Stimulated activated CD4-positive, alpha-beta T cell treated with anti-CD3 and anti-CD28 coated beads, Interleukin-1b, Interleukin-23, amount 100 ng/mL, for 4 hours (primary cell): ENCODE data around the gene SMURF1.
A peak's percentile ranks its signal among the peaks of the same experiment; 100 is the strongest.
"Not testable (repeated sequence)": the region's sequence is repeated elsewhere in the genome, so short reads cannot be mapped to it uniquely, and the experiment has no call there.

Experiments used
- DNase-seq, 2 donors: peaks; one replicate each; pipeline ENCODE4 v3.0.0-alpha.2; 2020; ENCODE audit warnings: low read depth in 2 of 2

SMURF1 gene

DNA sequence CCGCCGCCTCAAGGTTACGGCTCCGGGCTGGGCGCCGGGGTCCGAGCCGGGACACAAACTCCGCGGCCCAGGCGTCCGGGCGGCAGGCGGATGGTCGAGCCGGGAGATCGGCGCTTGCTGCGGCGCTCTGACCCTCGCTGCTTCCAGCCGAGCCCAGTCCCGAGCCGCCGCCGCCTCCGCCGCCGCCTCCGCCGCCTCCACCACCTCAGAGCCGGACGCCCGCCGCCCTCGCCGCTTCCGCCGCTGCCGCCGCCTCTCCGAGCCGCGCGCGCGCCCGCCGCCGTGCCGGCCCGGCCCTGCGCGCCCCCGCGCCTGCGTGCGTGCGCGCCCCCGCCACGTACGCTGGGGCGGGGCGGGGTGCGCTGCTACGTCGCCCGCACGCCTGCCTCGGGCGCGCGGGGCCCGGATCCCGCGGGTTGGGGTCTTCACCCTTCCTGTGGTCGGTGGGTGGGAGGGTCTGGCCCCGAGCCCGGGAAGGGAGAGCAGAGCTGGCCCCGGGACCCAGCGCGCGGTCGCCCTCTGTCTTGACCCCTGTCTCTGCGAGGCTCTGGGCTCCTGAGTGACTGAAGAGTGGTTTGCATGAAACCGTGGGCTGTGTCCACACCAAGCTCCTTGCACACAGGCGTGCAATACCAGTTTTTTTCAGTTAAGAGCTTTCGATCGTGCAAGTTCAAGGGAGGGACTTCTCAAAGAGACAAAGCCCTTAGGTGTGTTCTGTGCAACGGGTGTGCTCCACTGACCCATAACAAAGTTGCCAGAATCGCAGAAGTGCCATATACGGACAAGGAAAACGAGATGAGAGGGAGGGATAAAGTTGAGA lies at the start of gene SMURF1:
Gene SMURF1, minus strand, starts transcription at position 256 of the 820 bp plus-strand sequence. CDS start 328 bp downstream, outside the sequence.
- peak; percentile 57 to 69 for DNase-seq

DNA sequence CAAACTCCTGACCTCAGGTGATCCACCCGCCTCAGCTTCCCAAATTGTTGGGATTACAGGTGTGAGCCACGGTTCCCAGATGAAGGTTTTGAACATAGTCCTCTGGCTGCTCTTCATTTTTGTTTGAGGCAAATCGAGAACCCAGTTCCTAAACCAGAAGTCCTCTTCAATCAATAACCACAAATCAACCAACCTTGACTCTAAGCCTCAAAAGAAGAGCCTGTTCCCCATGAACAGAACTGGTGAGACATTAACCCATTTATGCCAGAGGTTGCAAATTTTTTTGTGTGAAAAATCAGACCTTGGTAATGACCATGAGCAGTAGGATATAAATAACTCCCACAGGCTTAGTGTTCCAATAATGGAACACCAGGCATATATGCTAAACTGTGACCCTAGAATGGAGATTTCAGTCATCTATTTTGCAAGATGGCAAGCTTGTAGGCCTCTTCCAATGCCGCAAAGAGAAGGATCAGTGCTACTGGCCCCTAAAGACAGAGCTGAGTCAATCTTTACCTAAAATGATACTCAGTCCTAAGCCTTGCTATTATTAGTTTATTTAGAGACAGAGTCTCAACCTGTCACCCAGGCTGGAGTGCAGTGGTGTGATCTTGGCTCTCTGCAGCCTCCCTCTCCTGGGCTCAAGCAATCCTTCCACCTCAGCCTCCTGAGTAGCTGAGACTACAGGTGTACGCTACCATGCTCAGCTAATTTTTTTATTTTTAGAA lies 48.1 kb upstream of the SMURF1 start:
- DNase-seq = no peak

DNA sequence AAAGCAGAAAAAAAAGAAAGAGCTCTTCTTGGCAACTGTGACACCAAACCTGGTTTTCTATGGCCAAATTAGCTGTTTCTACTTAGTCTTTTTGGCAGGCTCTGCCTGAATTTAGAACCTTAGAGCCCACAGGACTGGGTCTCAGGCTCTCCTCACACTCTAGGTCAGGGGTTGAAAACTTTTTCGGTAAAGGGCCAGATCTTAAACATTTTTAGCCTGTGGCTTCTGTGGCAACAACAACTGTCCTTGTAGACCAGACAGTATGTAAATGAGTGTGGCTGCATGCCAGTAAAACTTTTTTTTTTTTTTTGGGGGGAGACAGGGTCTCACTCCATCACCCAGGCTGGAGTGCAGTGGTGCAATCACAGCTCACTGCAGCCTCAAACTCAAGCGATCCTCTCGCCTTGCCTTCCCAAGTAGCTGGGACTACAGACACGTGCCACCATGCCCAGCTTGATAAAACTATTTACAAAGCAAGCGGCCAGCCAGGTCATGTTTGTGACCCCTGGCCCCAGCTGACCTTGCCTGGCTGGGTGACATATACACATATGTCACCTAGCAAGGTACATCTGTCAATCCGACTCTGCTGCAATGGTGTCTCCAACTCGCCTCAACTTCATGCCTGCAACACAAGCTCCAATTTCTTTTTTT lies 46.6 kb upstream of the SMURF1 start:
- DNase-seq = no peak

DNA sequence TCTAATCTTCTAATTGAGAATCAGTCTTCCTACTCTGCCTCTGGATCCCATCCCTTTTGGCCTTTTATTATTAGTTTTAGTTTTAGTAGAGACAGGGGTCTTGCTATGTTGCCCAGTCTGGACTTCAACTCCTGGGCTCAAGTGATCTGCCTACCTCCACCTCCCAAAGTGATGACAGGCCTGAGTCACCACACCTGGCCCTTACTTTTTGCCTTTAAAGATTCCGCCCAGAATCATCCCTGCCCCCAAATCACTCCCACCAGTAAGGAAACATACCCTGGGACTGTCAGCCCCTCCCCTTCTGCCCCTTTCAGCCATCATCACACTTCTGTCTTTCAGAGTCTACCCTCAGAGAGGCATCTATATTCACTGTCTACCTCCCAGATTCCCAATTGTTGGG lies 45.3 kb upstream of the SMURF1 start:
- no peak for DNase-seq

DNA sequence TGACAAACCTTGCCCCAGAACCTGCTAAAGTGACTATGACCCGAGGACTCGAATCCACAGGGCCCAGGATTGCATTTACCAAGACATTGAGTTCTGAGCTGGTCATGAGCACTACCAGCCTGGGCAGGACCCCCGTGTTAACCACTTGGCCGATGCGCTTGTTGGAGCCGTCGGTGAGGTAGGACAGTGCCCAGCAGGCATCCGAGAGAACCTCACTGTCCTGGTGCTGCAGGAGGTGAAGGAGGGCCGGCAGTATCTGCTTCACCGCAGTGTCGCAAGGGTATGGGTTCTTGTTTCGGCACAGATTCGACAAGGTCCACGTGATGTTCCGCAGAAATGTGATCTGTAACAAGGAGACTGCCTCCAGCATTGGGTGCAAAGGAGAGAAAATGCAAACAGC lies 44.3 kb upstream of the SMURF1 start:
- no peak for DNase-seq

DNA sequence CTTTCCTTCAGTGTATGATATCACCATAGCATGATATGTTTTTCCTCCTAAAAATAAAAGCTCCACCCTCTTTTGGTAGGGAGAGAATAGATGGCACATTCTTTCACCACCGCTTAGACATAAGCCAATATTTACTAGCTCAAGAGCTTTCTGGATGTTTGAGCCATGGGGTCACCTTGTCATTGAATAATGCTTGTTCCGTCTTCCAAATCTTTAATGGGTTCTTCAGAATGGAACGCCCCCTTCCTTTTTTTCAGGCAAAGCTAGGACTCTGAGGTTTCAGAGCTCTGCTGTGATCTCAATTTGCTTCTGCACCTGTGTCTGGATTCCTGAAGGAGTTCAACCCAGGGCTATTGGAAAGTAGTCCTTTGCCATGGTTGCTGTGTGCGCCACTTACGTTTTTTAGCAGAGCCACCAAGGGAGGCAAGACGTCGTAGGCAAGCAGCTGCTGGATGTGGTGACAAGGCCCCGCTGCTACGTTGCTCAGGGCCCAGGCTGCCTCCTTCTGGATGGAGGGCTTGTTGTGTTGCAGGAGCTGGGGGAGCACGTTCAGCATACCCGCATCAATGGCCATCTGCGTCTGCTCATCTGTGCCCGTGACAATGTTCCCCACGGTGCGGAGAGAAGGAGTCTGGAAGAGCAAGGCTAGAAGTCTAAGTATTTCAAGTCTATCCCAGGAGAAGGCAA lies 40.8 kb upstream of the SMURF1 start:
- DNase-seq = no peak

DNA sequence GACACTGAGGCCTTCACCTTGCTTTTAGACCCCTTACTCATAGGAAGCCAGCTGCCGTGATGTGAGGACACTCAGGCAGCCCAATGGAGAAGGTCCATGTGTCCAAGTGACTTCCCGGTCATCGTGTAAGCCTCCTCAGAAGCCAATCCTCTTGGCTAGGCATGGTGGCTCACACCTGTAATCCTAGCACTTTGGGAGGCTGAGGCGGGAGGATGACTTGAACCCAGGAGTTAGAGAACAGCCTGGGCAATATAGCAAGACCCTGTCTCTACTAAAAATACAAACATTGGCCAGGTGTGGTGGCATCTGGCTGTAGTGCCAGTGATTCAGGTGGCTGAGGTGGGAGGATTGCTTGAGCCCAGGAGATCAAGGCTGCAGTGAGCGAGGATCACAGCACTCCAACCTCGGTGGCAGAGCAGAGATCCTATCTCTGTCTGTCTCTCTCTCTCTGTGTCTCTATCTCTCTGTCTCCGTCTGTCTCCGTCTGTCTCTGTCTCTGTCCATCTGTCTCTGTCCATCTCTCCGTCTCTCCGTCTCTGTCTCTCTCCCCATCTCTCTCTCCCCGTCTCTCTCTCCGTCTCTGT lies 36.3 kb upstream of the SMURF1 start:
- no peak for DNase-seq

DNA sequence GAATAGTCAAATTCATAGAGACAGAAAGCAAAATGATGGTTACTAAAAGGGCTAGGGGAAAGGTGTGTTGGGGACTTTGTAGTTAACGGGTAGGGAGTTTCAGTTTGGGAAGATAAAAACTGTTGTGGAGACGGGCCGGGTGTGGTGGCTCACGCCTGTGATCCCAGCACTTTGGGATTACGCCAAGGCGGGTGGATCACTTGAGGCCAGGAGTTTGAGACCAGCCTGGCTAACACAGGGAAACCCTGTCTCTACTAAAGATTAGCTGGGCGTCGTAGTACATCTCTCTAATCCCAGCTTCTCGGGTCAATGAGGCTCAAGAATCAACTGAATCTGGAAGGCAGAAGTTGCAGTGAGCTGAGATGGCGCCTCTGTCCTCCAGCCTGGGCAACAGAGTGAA lies 33.3 kb upstream of the SMURF1 start:
- DNase-seq = no peak

DNA sequence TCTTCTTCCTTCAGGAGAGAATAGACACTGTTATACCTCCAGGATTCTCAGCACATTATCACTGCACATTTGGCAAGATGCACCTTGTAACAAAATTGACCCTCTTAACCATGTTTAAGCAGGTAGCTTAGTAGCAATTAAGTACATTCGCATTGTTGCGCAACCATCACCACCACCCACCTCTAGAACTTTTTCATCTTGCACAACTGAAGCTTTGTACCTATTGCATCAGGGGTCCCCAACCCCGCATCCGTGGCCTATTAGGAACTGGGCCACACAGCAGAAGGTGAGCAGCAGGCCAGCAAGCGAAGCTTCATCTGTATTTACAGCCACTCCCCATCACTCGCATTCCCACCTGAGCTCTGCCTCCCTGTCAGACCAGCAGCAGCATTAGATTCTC lies 29.9 kb upstream of the SMURF1 start:
- DNase-seq = no peak

DNA sequence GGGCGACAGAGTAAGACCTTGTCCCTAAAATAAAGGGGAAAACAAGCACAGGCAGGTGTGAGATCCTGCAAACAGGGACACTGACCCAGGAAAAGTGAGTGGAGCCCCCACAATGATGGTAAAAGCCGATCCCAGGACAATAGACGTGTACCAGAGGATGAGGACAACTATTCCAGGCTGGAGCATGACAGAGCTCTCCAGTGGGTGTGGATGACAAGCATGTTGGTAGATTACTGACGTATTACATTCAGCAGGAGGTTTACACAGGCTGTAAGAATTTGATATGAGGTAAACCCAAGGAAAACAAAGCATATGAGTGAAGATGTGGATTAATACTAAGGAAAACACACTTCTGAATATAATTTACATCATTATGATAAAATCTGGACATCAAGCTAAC lies 27.8 kb upstream of the SMURF1 start:
- no peak for DNase-seq

DNA sequence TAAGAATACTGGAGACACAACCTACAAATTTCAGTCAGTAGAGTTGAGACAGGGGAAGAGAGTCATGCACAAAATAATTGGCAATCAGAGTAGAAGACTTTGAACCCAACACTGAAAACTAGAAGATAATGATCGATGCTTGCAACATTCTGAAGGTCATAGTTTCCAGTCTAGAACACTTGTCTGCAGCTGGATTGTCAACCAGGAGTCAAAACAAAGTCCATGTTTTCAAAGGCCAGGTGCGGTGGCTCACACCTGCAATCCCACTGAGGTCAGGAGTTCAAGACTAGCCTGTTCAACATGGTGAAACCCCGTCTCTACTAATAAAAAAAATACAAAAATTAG lies 26.8 kb upstream of the SMURF1 start:
- no peak for DNase-seq

DNA sequence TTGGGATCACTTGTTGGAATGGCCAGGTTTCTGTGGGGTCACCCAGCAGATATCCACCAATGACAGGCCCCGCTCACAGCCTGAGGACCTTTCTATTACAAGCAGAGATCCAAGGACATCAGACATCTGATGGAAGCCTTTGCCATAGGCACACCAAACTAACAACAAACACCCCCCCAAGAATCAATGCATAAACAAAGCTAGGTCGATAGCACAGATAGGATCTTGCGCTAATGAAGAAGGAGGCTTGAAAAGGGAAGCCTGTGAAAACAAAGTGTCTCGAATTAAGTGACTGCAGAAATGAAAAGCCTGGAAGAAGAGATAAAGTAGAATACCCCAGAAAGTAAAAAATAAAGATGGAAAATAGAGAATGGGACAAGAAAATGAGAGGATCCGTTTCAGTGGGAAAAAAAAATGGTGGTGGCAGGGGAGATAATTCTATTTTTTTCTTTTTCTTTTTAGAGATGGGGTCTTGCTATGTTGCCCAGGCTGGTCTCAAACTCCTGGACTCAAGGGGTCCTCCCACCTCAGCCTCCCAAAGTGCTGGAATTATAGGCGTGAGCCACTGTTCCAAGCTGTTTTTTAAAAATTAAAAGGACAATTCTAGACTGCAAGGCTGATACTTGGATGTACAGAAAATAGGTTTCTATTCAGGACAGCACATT lies 26.3 kb upstream of the SMURF1 start:
- no peak for DNase-seq

DNA sequence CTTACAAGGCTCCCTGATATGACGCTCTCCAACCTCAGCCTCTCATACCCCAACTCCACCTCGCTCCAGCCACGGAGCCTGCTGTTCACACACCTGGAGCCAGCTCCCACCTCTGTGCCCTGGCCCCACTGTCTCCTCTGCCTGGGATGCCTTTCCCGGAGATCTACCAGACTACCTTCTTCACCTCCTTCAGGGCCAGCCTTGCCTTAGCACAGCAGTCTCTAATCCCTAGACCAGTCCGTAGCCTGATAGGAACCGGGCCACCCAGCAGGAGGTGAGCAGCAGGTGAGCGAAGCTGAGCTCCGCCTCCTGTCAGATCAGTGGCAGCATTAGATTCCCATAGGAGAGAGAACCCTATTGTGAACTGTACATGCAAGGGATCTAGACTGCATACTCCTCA lies 23.2 kb upstream of the SMURF1 start:
- no peak for DNase-seq

DNA sequence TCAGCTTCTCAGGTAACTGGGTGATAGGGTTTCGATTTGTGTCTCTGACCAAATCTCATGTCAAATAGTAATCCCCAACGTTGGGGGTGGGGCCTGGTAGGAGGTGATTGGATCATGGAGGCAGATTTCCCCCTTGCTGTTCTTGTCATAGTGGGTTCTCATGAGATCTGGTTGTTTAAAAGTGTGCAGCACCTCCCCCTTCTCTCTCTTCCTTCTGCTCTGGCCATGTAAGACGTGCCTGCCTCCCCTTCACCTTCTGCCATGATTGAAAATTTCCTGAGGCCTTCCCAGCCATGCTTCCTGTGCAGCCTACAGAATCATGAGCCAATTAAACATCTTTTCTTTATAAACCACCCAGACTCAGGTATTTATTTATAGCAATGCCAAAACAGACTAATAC lies 21.9 kb upstream of the SMURF1 start:
- DNase-seq = no peak

DNA sequence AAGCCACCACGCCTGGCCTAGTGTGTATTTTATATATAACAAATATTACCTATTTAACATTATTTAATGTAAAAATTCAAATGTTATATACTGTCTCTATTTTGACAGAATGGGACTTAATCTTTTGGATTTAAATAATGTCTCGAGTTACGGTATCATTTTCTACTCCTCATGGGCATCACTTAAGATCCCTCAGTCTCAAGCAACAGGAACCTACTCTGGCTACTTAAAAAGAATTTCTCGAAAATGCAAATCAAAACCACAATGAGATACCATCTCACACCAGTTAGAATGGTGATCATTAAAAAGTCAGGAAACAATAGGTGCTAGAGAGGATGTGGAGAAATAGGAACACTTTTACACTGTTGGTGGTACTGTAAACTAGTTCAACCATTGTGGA lies 19.8 kb upstream of the SMURF1 start:
- not testable (repeated sequence) for DNase-seq

DNA sequence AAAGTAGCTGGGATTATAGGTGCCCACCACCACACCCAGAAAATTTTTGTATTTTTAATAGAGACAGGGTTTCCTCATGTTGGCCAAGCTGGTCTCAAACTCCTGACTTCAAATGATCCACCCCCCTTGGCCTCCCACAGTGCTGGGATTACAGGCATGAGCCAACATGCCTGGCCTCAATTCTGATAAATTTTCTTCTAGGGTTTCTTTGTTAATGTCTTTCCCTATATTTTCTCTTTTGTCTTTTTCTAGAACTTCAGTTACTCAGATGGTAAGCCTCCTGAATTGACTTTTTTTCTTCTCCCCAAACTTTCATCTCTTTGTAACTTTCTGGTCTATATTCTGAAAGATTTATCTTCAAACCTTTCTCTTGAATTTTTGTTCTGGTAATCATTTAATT lies 12.7 kb upstream of the SMURF1 start:
- no peak for DNase-seq

DNA sequence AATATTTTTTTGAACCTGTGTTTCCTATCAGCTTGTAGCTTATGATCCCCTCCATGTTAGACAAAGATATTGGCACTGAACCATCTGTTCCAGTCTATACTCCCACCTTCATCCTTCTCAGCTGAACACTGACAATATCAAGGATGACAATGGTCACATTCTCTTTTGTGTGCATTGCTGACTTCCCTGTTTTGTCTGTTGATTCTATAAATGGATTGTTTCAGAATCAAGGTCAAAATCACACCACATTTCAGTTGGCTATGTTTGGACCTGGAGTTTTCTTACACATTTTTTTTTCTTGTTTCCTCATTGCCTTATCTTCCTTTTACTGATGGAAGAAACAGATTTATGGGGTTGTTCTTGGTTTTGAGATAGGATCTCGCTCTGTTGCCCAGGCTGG lies 11.3 kb upstream of the SMURF1 start:
- no peak for DNase-seq

DNA sequence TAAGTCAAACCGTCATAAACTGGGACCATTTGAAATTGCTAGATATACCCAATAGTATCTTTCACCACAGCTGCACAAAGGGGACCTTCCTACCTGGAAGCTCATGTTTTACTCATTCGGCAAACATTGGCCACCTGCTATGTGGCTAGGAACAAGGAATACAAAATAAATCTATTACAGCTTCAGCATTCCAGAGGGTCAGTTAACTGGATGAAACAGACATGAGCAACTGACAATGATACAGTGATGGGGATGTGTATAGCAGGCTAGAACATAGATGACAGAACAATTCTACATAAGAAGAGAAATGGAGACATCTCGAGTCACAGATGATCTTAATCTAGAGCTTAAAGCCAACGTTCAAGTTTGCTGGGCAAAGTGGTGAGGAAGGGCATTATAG lies 3.1 kb upstream of the SMURF1 start:
- DNase-seq = no peak

DNA sequence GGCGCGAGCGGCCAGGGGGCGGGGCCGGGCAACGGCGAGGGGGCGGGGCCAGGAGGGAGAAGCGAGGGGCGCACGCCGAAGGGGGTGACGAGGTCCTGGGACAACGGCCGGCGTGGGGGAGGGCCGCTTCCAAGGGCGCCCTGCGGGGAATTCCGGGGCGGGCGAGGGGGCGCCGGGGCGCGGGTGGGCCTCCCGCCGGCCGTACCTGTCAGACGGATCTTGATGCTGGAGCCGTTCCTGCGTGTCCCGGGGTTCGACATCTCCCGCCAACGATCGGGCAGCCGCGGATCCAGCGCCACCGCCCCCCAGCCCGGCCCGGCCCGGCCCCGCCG lies 421 bp downstream of the SMURF1 start:
- no peak for DNase-seq

DNA sequence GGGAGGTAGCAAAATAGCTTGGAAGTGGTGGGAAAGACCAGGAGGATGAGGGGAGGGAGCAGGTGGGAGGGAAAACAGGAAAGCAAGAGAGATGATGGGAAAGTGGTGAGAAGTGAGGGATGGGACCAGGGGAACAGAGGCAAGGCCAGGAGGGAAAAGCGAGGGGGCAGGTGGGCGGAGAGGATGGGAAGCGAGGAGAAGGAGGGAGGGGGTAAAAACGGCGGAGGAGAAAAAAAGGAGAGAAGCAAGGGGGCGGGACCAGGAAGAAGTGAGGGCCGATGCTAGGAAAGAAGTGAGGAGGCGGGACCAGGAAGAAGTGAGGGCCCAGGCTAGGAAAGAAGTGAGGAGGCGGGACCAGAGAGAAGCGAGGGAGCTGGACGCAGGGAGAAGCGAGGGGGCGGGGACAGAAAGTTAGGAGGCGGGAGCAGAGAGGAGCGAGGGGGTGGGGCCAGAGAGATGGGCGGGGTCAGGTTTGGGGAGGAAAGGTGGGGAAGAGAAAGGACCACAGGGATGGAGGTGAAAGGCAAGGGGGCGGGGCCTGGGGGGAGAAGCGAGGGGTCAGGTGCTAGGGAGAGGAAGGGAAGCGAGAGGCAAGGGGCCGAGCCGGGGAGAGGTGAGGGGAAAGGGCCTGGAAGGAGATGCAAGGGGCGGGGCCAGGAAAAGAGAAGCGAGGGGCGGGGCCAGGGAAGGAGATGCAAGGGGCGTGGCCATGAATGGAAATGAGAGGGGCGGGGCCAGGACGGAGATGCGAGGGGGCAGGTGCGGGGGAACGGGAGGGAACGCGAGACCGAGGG lies 984 bp downstream of the SMURF1 start:
- DNase-seq = peak; percentile 77 to 82
